Measurements from ENCODE around the gene CYTL1. TPM values are rescaled to one million over a fixed set of nuclear protein-coding genes. Genes with fewer than 3 reads are reported as not detected.
"Not testable (repeated sequence)": the region's sequence is repeated elsewhere in the genome, so short reads cannot be mapped to it uniquely, and the experiment has no call there.

Gene CYTL1
- 10 to 100 TPM in 1 of 4 donors, 1 to 10 TPM in 3; 8.9 to 11.6 (median 9.6) TPM for polyA plus RNA-seq (ENCODE audit: insufficient read length in 4 of 4)

GRCh38 chr4:5019274-5019673 is at the start of gene CYTL1:
Gene CYTL1 (minus strand): TSS chr4:5019458. CDS start chr4:5019445, 13 bp downstream.
- no peak for DNase-seq (ENCODE audit: low read depth in 4 of 4, low spot score in 3 of 4)

GRCh38 chr4:5067908-5068307 is 48.6 kb upstream of the CYTL1 start:
- DNase-seq (ENCODE audit: low read depth in 4 of 4, low spot score in 3 of 4) = no peak

GRCh38 chr4:5066968-5067367 is 47.7 kb upstream of the CYTL1 start:
- not testable (repeated sequence) for DNase-seq (ENCODE audit: low read depth in 4 of 4, low spot score in 3 of 4)

- no peak for DNase-seq (ENCODE audit: low read depth in 4 of 4, low spot score in 3 of 4)
Measured at GRCh38 chr4:5066101-5066500, 46.8 kb upstream of the CYTL1 start.

DNA sequence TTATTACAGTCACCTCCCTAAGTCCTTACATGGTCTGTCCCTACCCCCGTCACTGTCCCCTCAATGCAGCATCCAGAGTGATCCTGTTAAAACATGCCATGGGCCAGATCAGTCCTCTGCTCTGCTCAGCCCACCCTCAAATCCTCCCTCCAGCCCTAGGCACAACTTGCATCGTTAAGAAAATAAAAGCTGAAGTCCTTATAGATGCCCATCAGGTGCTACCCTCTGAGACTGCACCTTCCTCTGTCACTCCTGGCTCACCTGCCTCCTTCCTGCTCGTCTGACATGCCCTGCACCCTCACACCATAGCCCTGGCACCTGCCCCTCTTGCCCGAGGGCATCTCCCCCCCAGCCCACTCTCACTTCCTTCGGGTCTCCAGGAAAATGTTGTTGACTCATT is 36.2 kb upstream of the CYTL1 start:
- DNase-seq (ENCODE audit: low read depth in 4 of 4, low spot score in 3 of 4) = no peak

DNA sequence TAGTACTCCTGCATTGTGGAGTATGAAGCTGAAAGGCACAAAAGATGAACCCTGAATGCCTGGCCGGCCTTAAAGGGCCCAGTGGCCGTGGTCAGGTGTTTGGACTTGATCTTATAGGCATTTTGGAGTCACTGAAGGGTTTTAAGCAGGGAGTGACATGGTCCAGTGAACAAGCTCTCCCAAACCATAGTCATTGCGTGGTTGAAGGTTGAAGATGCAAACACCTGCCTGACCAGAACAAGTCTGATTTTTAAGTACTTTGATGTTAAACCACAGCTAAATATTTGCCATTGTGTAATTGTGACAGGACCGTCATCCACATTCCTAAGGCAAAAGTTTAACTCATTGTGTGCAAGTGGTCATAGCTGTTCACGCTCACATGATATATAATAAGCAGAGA is 35.3 kb upstream of the CYTL1 start:
- DNase-seq (ENCODE audit: low read depth in 4 of 4, low spot score in 3 of 4) = no peak

DNA sequence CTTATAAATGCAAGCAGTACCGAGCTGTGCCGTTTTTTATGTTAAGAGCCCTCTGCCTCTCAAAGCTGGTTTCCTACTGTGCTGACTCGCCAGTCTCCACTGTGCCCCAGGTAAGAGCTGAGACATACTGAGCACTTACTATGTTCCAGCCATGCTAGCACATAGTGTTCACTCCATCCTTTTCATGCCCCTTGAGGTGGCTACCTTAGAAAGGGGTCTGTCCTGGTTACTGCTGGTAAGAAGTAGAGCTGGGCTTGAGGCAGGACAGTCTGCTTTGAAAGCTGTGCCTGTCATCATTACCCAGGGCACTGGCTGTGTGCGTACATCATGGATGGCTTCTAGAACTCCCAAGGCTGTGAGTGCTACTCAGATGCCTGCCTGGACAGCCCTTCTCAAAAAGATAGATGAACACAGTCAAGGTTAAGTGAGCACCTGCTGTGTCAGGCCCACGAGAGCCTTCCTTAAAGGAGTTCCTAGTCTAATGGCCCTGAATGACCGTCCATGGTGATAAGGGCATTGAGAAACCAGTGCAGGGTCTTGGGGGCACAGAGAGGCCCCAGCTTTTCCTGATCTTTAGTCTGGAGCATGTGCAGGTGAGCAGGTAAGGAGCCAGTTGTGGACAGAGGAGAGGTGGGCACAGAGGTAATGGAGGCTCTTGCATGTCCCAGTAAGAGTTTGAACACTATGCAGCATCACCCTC is 33.6 kb upstream of the CYTL1 start:
- no peak for DNase-seq (ENCODE audit: low read depth in 4 of 4, low spot score in 3 of 4)

GRCh38 chr4:5052204-5052702 is 33.0 kb upstream of the CYTL1 start:
- no peak for DNase-seq (ENCODE audit: low read depth in 4 of 4, low spot score in 3 of 4)

DNA sequence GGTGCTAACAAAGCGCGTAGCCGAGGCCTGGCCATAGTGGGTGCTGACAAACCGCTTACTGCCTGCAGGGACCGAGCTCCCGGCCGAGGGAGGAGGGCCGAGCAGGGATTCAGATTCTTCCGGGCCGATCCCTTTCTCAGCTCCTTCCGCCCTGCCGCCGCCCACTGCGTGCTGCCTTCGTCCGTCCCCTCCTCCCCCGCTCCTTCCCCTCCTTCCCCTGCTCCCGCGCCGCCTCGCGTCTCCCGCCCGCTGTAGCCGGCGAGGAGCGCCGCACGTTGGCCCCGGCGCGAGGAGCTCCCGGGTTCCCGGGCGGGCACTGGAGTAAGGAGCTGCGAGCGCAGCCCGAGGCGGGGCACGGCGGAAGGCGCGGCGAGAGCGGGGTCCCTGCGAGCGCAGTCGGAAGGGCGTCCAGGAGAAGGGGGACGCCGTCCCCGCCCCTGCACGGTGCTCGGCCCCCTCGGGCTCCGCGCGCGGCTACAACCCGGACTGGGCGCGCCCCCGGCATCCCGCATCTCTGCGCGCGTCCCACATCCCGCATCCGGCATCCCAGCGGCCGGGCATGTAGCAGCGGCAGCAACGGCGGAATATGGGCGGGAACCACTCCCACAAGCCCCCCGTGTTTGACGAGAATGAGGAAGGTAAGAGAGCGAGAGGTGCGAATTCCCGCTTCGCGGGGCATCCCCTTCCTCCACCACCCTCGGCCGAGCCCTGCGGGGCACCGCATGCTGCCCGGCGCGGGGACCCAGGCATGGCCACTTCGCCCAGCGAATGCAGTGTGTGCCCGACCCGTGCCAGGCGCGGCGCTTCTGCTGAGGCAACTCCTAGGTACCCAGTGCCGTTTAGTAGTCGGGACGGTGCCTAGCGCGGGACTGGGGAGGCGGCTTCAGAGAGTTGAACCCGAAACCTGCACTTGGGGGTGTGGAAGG is 32.3 kb upstream of the CYTL1 start, which contains the start of gene STK32B:
STK32B (plus strand) TSS at position 203 of the 926 bp plus-strand sequence.
- peak in 3 of 4 donors; percentile 26 to 37 (median 35) for DNase-seq (ENCODE audit: low read depth in 4 of 4, low spot score in 3 of 4)

- peak in 3 of 4 donors; percentile 49 to 61 (median 49) for DNase-seq (ENCODE audit: low read depth in 4 of 4, low spot score in 3 of 4)
Measured at GRCh38 chr4:5050520-5051277, 31.4 kb upstream of the CYTL1 start.

- no peak for DNase-seq (ENCODE audit: low read depth in 4 of 4, low spot score in 3 of 4)
Measured at GRCh38 chr4:5048721-5049120, 29.5 kb upstream of the CYTL1 start.

DNA sequence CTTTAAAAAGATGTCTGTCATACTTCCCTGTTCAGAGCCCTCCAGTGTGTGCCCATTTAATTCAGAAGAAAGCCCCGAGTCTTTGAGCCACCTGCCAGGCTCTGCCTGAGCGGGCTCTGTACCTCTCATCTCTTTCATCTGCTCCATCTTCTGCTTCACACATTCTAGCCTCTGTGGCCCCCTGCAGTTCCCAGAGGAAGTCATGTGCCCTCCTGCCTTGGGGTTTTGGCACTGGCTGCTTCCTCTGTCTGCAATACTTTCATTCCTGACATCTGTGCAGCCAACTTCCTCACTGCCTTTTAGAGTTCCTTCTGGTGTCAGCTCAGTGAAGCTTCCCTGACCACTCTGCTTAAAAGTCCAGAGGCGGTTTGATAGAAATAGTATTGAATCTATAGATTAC is 25.8 kb upstream of the CYTL1 start:
- DNase-seq (ENCODE audit: low read depth in 4 of 4, low spot score in 3 of 4) = no peak

- DNase-seq (ENCODE audit: low read depth in 4 of 4, low spot score in 3 of 4) = no peak
Measured at GRCh38 chr4:5044341-5044740, 25.1 kb upstream of the CYTL1 start.

GRCh38 chr4:5043579-5043978 is 24.3 kb upstream of the CYTL1 start:
- no peak for DNase-seq (ENCODE audit: low read depth in 4 of 4, low spot score in 3 of 4)

GRCh38 chr4:5041699-5042098 is 22.4 kb upstream of the CYTL1 start:
- DNase-seq (ENCODE audit: low read depth in 4 of 4, low spot score in 3 of 4) = no peak

DNA sequence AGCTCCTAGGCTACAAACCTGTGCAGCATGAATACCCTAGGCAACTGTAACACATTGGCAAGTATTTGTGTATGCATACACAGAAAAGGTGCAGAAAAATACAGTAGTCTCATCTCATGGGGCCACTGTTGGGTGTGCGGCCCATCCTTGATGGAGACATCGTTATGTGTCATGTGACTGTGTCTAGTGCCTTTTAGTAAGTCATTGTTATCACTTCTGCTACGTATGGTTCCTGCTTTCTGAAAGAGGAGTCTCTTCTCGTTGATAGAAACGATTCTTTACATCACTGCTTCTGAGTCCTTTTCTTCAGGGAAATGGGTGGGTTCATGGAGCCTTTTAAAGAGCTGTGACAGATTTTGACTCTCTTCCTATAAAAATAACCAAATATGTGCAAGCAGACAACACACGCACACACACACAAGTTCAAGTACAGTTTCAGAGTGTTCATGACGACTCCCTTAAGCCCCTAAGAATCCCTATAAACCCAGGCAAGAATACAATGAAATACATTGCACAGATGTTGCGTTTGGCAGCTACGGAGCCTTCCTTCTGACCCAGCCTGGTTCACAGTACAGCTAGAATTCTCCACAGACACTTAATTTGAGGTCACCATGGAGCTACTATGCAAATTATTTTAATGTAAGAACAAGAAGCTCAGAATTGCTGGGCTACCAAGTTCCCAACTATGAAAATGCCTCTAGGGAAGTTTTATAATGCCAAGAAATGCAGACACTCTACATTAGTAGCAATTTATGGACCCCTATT is 21.8 kb upstream of the CYTL1 start:
- DNase-seq (ENCODE audit: low read depth in 4 of 4, low spot score in 3 of 4) = no peak

DNA sequence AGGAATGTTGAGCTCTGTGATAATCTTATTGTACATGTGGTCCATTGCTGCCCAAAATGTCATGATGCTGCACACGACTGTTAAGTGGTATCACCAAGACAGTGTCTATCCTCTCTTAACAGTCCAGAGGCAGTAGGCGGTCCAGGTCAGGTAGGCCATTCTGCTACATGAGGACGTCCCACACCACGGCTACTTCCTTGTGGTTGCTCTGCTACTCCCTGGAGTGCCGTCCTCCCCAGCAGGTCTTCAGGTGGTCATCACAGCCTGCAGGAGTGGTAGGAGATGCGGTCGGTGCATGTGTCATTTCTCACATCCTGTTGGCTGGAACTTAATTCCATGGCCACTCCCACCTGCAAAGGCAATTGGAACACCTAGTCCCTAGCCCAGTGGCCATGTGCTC is 20.5 kb upstream of the CYTL1 start:
- no peak for DNase-seq (ENCODE audit: low read depth in 4 of 4, low spot score in 3 of 4)

DNA sequence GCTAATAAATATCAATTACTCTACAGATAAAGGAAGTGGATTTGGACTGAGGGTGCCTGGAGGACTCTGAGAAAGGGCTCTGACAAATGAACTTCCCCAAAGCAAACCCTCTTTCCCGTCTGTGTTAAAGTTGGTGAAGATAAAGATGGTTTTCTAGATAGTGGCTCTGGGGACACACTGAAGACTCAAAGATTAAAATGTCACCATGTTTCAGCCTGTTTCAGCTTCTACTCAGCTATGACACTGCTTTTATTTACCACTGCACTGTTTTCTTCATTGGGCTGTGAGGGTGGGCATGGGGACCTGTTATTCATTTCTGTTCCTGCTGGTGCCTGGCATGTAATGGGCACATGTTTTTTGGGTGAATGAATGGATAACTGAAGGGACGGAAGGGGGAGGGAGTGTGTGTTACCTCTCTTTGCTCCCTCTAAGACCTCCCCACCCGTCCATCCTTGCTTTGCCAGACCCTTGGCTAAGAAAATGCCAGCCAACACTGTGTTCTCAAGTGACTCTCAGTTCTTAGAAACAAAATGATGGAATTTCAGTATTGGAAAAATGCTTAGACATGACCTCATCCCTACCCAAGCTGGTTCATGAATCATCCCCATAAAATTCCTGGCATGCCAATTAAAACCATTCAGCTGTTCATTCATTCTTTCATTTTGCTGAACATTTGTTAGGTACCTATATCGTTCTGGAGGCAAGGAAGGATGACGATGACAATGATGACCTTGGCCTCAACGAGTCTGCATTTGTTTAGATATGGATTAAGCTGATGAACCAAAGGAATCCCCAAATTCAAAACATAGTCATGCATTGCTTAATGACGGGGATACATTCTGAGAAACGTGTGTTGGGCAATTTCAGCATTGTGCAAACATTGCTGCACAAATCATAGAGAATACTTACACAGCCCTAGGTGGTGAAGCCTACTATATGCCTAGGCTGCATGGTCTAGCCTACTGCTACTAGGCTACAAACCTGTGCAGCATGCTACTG is 18.6 kb upstream of the CYTL1 start:
- DNase-seq (ENCODE audit: low read depth in 4 of 4, low spot score in 3 of 4) = no peak

DNA sequence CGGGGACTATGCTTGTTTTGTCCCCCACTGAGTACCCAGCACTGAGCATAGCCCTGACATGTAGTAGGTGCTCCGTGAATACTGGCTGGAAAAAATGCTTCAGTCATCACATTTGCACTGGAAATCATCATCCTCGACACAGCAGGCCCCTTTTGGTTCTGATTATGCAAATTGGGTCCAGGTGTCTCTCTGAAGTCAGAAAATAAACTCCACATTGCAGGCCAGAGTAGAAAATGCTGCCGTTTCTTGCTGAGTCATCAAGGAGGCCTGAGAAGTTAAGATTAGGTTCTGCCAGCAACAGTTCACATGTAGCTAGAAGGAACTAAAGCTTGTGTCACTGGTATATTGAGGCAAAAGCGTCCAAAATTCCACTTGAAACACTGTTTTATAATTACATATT is 17.0 kb upstream of the CYTL1 start:
- no peak for DNase-seq (ENCODE audit: low read depth in 4 of 4, low spot score in 3 of 4)
